Gastrocnemius medialis (tissue), 4 donors: ENCODE data around the gene ZNF180. TPM values are rescaled to one million over a fixed set of nuclear protein-coding genes. Genes with fewer than 3 reads are reported as not detected.

Source experiments
- ATAC-seq, 2 donors: fragments of 150-250 bp; one replicate each; pipeline ENCODE4 v1.9.1; 2016
- DNase-seq, 2 donors: peaks; one replicate each; pipeline ENCODE4 v3.0.0-alpha.2; 2019
- H3K27ac ChIP-seq, 4 donors: fragments of 200-600 bp; sonication (generic); 1 replicate in 1 of 4; 2 replicates in 3 of 4; pipeline ENCODE4 v1.5.1; 2016 to 2018; ENCODE audit warnings: mild to moderate bottlenecking in 2 of 4, moderate library complexity in 1 of 4
- H3K27me3 ChIP-seq, 3 donors: fragments of 200-600 bp; sonication (generic) in 2 of 3; 1 replicate in 1 of 3; 2 replicates in 2 of 3; pipeline versions ENCODE4 v1.5.1 to v1.6.0; 2016 to 2019; ENCODE audit warnings: mild to moderate bottlenecking in 1 of 3, moderate library complexity in 1 of 3
- H3K36me3 ChIP-seq, 2 donors: fragments of 200-600 bp; sonication (generic) in 1 of 2; one replicate each; pipeline ENCODE4 v1.5.1; 2017 to 2018
- H3K4me1 ChIP-seq, 2 donors: fragments of 200-600 bp; sonication (generic) in 1 of 2; one replicate each; pipeline ENCODE4 v1.5.1; 2016 to 2017; ENCODE audit warnings: mild to moderate bottlenecking in 2 of 2
- H3K4me3 ChIP-seq, 4 donors: fragments of 200-600 bp; sonication (generic) in 3 of 4; 1 replicate in 1 of 4; 2 replicates in 3 of 4; pipeline ENCODE4 v1.5.1; 2016 to 2019; ENCODE audit warnings: mild to moderate bottlenecking in 2 of 4
- H3K9me3 ChIP-seq, 3 donors: fragments of 200-600 bp; sonication (generic) in 2 of 3; 1 replicate in 1 of 3; 2 replicates in 2 of 3; pipeline ENCODE4 v1.5.1; 2016 to 2019
- POLR2A ChIP-seq, 2 donors: fragments of 450-650 bp; IDR thresholded peaks; one replicate each; pipeline ENCODE4 v1.6.1; 2017; ENCODE audit warnings: antibody characterized with exemption in 2 of 2, mild to moderate bottlenecking in 2 of 2, moderate library complexity in 2 of 2
- in situ Hi-C, 4 donors: fragments of 200-750 bp; cut with MboI; loops; one replicate each; pipeline versions ENCODE4 v1.15.0 to v1.8.0; 2017; ENCODE audit warnings: low sequenced_read_pairs in 4 of 4
- intact Hi-C: fragments of 100-400 bp; cut with DNase I; formaldehyde crosslinking; loops from one replicate; pipeline ENCODE4 v1.15.1; 2023; ENCODE audit warnings: low total_unique reads
- total RNA-seq, 4 donors: library from RNA; depleted of rRNA; stranded (reverse); fragments of >200 nt; gene quantifications; one replicate each; pipeline versions ENCODE4 v1.1.0 to v1.2.3, GENCODE V29; 2016
- TF ChIP-seq, protein P1 (sequence below), 5 experiments: fragments of 450-650 bp in 3 of 5; fragments of 200-600 bp in 2 of 5; sonication (generic) in 2 of 5; IDR thresholded peaks in 4 of 5; conservative IDR thresholded peaks in 1 of 5; 1 replicate in 4 of 5; 2 replicates in 1 of 5; pipeline ENCODE4 v1.5.1; 2016 to 2019; ENCODE audit warnings: antibody characterized with exemption in 5 of 5, mild to moderate bottlenecking in 3 of 5, moderate library complexity in 3 of 5

ZNF180 gene
- total RNA-seq, 4 donors from 2014 or later = 2.1 to 17.4 (median 5.1) TPM

DNA sequence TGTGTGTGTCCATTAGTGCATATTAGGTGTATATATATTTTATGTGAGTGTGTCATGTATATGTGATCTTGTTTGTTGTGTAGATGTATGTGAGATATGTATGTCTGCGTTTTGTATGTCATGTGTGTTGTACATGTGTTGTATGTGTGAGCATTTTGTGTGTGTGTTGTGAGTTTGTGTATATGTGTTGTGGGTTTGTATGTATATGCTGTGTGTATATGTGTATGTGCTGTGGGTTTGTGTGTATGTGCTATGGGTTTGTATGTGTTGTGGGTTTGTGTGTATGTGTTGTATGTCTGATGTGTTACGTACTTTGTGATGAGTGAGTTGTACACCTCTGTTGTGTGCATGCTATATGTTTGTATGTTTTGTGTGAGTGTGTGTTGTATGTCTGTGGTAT, 21.0 kb upstream of the ZNF180 start:
- TF ChIP-seq POLR2A (IDR thresholded peaks at IDR 0.05) = no peak
- TF ChIP-seq, protein P1, sequence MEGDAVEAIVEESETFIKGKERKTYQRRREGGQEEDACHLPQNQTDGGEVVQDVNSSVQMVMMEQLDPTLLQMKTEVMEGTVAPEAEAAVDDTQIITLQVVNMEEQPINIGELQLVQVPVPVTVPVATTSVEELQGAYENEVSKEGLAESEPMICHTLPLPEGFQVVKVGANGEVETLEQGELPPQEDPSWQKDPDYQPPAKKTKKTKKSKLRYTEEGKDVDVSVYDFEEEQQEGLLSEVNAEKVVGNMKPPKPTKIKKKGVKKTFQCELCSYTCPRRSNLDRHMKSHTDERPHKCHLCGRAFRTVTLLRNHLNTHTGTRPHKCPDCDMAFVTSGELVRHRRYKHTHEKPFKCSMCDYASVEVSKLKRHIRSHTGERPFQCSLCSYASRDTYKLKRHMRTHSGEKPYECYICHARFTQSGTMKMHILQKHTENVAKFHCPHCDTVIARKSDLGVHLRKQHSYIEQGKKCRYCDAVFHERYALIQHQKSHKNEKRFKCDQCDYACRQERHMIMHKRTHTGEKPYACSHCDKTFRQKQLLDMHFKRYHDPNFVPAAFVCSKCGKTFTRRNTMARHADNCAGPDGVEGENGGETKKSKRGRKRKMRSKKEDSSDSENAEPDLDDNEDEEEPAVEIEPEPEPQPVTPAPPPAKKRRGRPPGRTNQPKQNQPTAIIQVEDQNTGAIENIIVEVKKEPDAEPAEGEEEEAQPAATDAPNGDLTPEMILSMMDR (IDR thresholded peaks at IDR 0.05 in 4 of 5, conservative IDR thresholded peaks at IDR 0.05 in 1 of 5) = no peak
- Histone ChIP-seq H3K9me3 (no peaks in the 10 kb centered on the region), H3K27ac (no peak overlapping the region), H3K36me3 (no peaks in the 10 kb centered on the region), H3K4me3 (no peak overlapping the region), H3K4me1 (no peaks in the 10 kb centered on the region), H3K27me3 (no peaks in the 10 kb centered on the region)
- no peak for DNase-seq
- ATAC-seq = no peak
- in situ Hi-C loops = no loop called here
- intact Hi-C loops = no loop called here

DNA sequence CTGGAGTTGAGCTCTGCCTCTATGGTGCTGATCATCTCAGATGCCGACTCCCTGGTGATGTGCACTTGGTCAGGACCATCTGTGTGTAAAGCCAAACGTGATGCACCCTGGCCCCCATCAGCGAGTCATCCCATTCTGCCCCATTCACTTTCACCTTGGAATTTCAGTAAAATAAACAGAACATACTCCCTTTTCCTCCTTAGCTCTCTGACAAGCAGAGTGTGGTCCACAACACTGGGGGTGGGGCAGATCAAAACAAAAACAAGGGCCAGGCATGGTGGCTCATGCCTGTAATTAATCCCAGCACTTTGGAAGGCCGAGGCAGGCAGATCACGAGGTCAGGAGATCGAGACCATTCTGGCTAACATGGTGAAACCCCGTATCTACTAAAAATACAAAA, 16.8 kb upstream of the ZNF180 start:
- Histone ChIP-seq H3K4me3 (no peak overlapping the region), H3K27me3 (no peaks in the 10 kb centered on the region), H3K9me3 (no peaks in the 10 kb centered on the region), H3K27ac (no peak overlapping the region), H3K36me3 (no peaks in the 10 kb centered on the region), H3K4me1 (no peaks in the 10 kb centered on the region)
- ATAC-seq (no peak), DNase-seq (no peak)
- intact Hi-C loops (no loop called here), in situ Hi-C loops (no loop called here)
- TF ChIP-seq, protein P1 (IDR thresholded peaks at IDR 0.05 in 4 of 5, conservative IDR thresholded peaks at IDR 0.05 in 1 of 5) = no peak
- no peak for TF ChIP-seq POLR2A (IDR thresholded peaks at IDR 0.05)

DNA sequence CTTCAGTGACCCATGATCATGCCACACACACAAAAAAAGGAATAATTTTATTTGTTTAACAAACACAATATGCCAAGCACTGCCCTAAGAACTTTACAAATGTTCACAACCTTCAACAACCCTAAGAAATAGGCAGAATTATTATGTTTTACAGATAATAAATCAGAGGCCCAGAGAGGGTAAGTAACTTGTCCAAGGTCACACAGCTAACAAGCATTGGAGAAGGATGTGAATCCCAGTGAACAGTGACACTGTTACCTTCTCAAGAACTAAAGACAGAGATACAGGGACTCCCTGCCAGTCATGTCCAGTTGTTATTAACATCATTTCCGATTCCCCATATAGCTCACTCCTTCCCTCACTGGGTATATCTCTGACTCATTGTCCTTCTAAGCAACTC, 15.6 kb upstream of the ZNF180 start:
- Histone ChIP-seq H3K27ac (no peak overlapping the region), H3K4me1 (no peaks in the 10 kb centered on the region), H3K9me3 (no peaks in the 10 kb centered on the region), H3K27me3 (no peaks in the 10 kb centered on the region), H3K36me3 (no peaks in the 10 kb centered on the region), H3K4me3 (no peak overlapping the region)
- intact Hi-C loops (no loop called here), in situ Hi-C loops (no loop called here)
- DNase-seq = no peak
- ATAC-seq = no peak
- TF ChIP-seq, protein P1 (IDR thresholded peaks at IDR 0.05 in 4 of 5, conservative IDR thresholded peaks at IDR 0.05 in 1 of 5) = no peak
- no peak for TF ChIP-seq POLR2A (IDR thresholded peaks at IDR 0.05)

DNA sequence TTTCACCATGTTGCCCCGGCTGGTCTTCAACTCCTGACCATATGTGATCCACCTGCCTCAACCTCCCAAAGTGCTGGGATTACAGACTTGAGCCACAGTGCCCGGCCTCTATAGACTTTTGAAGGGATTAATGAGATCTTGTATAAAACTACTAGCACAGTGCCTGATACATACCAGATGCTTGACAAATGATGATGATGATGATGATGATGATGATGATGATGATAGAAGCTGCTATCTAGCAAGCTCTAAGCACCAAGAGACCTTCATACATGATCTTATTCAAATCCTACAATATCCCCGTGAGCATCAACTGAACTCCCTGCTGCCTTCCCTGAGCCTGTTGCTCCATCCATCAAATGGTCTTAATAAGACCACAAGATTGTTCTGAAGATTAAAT, 14.7 kb upstream of the ZNF180 start:
- H3K4me3 ChIP-seq = no peak overlapping the region
- ATAC-seq = no peak
- DNase-seq = no peak
- in situ Hi-C loops (no loop called here), intact Hi-C loops (no loop called here)
- H3K9me3 ChIP-seq = no peaks in the 10 kb centered on the region
- TF ChIP-seq, protein P1 (IDR thresholded peaks at IDR 0.05 in 4 of 5, conservative IDR thresholded peaks at IDR 0.05 in 1 of 5) = no peak
- TF ChIP-seq POLR2A (IDR thresholded peaks at IDR 0.05) = no peak
- H3K27me3 ChIP-seq = no peaks in the 10 kb centered on the region
- no peak overlapping the region for H3K27ac ChIP-seq
- no peaks in the 10 kb centered on the region for H3K36me3 ChIP-seq
- H3K4me1 ChIP-seq = no peaks in the 10 kb centered on the region
